Small intestine (tissue), 7 donors: ENCODE data around the gene LRRC51. TPM values are rescaled to one million over a fixed set of nuclear protein-coding genes. Genes with fewer than 3 reads are reported as not detected.
A peak's percentile ranks its signal among the peaks of the same experiment; 100 is the strongest.
"Not testable (repeated sequence)": the region's sequence is repeated elsewhere in the genome, so short reads cannot be mapped to it uniquely, and the experiment has no call there.

ENCODE experiments used
- DNase-seq, 2 donors: peaks; one replicate each; pipeline versions ENCODE4 v3.0.0 to v3.0.0-alpha.2; 2013
- FAIRE-seq: peaks from 2 replicates; lab custom pipeline; 2012; peaks lifted over from hg19 to GRCh38; lab: Jason Lieb, UNC
- H3K27ac ChIP-seq, 3 donors: one replicate each; pipeline ENCODE4 v1.5.1; 2013; ENCODE audit warnings: low read length in 2 of 3, mild to moderate bottlenecking in 2 of 3, control low read depth in 1 of 3, inconsistent platforms in 1 of 3, low read depth in 1 of 3, moderate library complexity in 1 of 3
- H3K27me3 ChIP-seq, 3 donors: one replicate each; pipeline ENCODE4 v1.6.1; 2013; ENCODE audit warnings: low read length in 3 of 3, inconsistent platforms in 1 of 3; ENCODE audit not compliant: control insufficient read depth in 3 of 3, insufficient read depth in 3 of 3
- H3K36me3 ChIP-seq, 3 donors: one replicate each; pipeline ENCODE4 v1.6.1; 2013; ENCODE audit warnings: low read length in 3 of 3, inconsistent platforms in 1 of 3, low read depth in 1 of 3, mild to moderate bottlenecking in 1 of 3, moderate library complexity in 1 of 3; ENCODE audit not compliant: control insufficient read depth in 3 of 3, insufficient read depth in 2 of 3
- H3K4me1 ChIP-seq, 3 donors: one replicate each; pipeline ENCODE4 v1.6.1; 2013; ENCODE audit warnings: low read length in 2 of 3, inconsistent platforms in 1 of 3, low read depth in 1 of 3, mild to moderate bottlenecking in 1 of 3, moderate library complexity in 1 of 3; ENCODE audit not compliant: control insufficient read depth in 3 of 3, insufficient read depth in 2 of 3
- H3K4me3 ChIP-seq, 3 donors: one replicate each; pipeline ENCODE4 v1.5.1; 2013; ENCODE audit warnings: low read length in 3 of 3, control low read depth in 1 of 3, inconsistent platforms in 1 of 3, low read depth in 1 of 3, mild to moderate bottlenecking in 1 of 3, moderate library complexity in 1 of 3
- H3K9me3 ChIP-seq, 2 donors: one replicate each; pipeline ENCODE4 v1.6.1; 2013; ENCODE audit warnings: low read depth in 1 of 2, low read length in 1 of 2; ENCODE audit not compliant: control insufficient read depth in 2 of 2, insufficient read depth in 1 of 2
- WGBS, 3 donors: extraction: QIAGEN DNeasy Blood & Tissue Kit; methylation state at CpG; one replicate each; pipeline ENCODE4 v1.1.7; 2013; 5-methylcytosine and 5-hydroxymethylcytosine counted together
- polyA plus RNA-seq, 4 donors: library from polyadenylated mRNA; stranded (reverse) in 3 of 4; unstranded in 1 of 4; fragments of 200-250 nt in 3 of 4; fragments of 120-200 nt in 1 of 4; gene quantifications; one replicate each; pipeline versions ENCODE4 v1.2.1 to v1.2.3, GENCODE V29; 2013
- donor health status: healthy with polysubstance abuse.
- donor health status: control.
- donor health status: control.
- donor health status: Bipolar disorder and iron deficiency.
- donor health status: healthy.

The LRRC51 gene
- polyA plus RNA-seq, 4 donors, result 3.8 to 10.7 (median 5.6) TPM

DNA sequence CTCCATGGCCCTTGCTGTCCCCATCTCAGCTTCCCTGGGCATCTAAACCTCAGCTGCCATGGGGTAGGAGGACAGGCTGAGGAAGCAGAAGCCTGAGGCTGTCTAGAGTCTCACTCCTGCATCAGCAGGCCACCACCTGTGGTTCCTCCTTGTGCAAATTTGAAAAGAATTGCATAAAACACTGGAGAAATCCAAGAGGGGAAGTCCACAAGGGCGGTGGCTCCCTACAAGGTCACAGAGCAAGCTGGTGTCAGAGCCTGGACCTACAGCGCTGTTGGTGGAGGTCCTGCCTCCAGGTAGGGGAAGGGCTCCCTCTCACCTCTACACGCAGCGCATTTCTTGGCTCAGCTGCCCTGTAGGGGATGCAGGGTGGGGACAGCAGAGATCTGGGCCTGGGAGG is 54.8 kb downstream of the LRRC51 start, which contains the start of gene FOLR3:
Gene FOLR3 (plus strand): TSS at position 253 of the 400 bp plus-strand sequence. CDS start 228 bp downstream, outside the sequence.
- not testable (repeated sequence) for H3K36me3 ChIP-seq, H3K9me3 ChIP-seq, H3K27me3 ChIP-seq, H3K4me1 ChIP-seq, FAIRE-seq, H3K4me3 ChIP-seq, H3K27ac ChIP-seq, DNase-seq
- 86 to 89% (median 87%) methylated on average over 4 of the region's 4 CpGs for WGBS, 3 donors

DNA sequence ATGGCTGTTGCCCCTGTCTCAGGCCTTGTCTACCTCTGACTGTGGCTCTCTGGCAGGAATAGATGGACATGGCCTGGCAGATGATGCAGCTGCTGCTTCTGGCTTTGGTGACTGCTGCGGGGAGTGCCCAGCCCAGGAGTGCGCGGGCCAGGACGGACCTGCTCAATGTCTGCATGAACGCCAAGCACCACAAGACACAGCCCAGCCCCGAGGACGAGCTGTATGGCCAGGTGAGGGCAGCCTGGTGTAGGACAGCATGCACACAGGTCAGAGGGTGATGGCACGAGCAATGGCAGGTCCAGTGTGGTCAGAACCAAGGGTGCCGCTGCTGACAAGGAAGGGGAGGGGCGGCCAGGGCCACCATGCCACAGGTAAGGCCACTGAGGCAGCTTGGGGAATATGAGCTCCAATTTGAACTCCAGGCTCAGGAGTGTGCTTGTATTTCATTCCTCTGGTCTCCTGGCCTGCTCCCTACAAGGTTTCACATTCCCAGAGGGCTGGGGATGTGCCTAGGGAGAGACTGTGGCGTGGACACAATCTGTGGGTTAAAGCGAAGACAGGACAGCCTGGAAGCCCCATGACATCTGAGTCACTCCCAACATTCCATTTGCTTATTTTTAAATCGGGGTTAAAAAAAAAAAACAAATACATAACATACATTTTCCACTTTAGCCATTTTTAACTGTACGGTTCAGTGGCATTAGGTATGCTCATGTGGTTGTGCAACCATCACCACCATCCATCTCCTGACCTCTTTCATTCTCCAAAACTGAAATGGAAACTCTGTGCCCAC is 55.4 kb downstream of the LRRC51 start:
- H3K9me3 ChIP-seq, result no peaks in the 10 kb centered on the region
- FAIRE-seq (no peak), DNase-seq (no peak)
- no peaks in the 10 kb centered on the region for H3K4me1 ChIP-seq
- 89 to 94% (median 92%) methylated on average over 14 of the region's 14 CpGs for WGBS, 3 donors
- H3K4me3 ChIP-seq, result no peak overlapping the region
- no peak overlapping the region for H3K27ac ChIP-seq
- no peaks in the 10 kb centered on the region for H3K36me3 ChIP-seq
- H3K27me3 ChIP-seq, result no peaks in the 10 kb centered on the region

DNA sequence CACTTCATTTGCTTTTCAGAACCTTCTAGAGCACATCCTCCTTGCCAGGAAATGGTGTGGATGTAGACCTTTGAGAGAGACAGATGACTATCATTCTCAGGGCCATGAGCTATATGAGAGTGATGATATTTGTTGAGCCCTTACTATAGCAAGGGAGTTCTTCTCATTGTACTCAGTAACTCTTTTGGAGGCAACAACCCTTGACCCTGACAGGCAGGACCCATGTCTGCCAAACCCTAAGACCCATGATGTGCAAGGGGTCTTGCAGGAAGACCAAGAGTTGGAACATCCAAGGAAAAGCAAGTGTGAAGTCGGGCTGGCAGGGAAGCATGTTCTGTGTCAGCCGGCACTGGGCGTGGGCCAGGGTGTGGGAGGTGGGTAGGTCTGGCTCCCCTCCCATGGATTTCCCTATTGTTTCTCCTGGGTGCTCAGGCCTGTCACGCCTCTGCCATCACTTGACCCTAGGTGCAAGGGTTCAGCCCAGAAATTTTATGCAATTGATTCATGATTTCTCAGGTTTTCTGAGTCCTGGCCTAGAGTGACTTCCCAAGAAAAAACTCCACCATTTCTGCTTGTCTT is 56.1 kb downstream of the LRRC51 start:
- DNase-seq (peak in 1 of 2 donors; percentile 49), FAIRE-seq (no peak)
- Histone ChIP-seq H3K27ac (no peak overlapping the region), H3K27me3 (no peaks in the 10 kb centered on the region), H3K4me1 (no peaks in the 10 kb centered on the region), H3K36me3 (no peaks in the 10 kb centered on the region), H3K4me3 (no peak overlapping the region), H3K9me3 (no peaks in the 10 kb centered on the region)
- 74 to 89% (median 85%) methylated on average over 4 of the region's 4 CpGs for WGBS, 3 donors

DNA sequence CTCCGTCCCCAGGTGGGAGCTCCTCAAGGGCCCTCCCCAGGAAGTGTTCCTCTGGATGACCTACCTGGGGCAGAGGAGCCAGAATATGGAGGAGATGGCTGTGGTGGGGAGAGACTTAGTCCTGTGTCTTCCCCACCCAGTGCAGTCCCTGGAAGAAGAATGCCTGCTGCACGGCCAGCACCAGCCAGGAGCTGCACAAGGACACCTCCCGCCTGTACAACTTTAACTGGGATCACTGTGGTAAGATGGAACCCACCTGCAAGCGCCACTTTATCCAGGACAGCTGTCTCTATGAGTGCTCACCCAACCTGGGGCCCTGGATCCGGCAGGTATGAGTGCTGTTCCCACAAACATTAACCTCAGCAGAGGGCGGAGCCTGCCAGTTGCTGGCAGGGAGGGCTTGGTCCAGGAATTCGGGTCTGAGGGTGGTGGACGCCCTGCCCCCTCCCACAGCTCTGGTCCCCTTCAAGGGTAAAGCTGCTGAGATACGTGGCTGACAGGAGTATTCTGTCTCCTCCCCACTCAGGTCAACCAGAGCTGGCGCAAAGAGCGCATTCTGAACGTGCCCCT is 58.3 kb downstream of the LRRC51 start:
- whole genome bisulfite sequencing, 3 donors, result 67 to 78% (median 68%) methylated on average over 12 of the region's 12 CpGs
- FAIRE-seq, result no peak
- DNase-seq, result peak in 1 of 2 donors; percentile 19

DNA sequence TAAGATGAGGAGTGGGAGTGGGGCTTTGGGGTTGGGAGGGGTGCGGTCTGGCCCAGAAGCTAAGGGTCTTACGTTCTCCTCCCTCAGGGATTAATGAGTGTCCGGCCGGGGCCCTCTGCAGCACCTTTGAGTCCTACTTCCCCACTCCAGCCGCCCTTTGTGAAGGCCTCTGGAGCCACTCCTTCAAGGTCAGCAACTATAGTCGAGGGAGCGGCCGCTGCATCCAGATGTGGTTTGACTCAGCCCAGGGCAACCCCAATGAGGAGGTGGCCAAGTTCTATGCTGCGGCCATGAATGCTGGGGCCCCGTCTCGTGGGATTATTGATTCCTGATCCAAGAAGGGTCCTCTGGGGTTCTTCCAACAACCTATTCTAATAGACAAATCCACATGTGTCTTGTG is 58.9 kb downstream of the LRRC51 start:
- WGBS, 3 donors, result 84 to 93% (median 92%) methylated on average over 10 to 11 of the region's 11 CpGs
- H3K27ac ChIP-seq, result no peak overlapping the region
- no peaks in the 10 kb centered on the region for H3K4me1 ChIP-seq
- no peaks in the 10 kb centered on the region for H3K9me3 ChIP-seq
- no peaks in the 10 kb centered on the region for H3K36me3 ChIP-seq
- no peak overlapping the region for H3K4me3 ChIP-seq
- no peak for FAIRE-seq
- DNase-seq, result no peak
- H3K27me3 ChIP-seq, result no peaks in the 10 kb centered on the region

More for the DNA sequence above, 58.3 kb downstream of the LRRC51 start:
- H3K27ac ChIP-seq, result no peak overlapping the region
- no peaks in the 10 kb centered on the region for H3K27me3 ChIP-seq
- H3K4me3 ChIP-seq, result no peak overlapping the region
- no peaks in the 10 kb centered on the region for H3K4me1 ChIP-seq
- no peaks in the 10 kb centered on the region for H3K9me3 ChIP-seq
- H3K36me3 ChIP-seq, result no peaks in the 10 kb centered on the region

DNA sequence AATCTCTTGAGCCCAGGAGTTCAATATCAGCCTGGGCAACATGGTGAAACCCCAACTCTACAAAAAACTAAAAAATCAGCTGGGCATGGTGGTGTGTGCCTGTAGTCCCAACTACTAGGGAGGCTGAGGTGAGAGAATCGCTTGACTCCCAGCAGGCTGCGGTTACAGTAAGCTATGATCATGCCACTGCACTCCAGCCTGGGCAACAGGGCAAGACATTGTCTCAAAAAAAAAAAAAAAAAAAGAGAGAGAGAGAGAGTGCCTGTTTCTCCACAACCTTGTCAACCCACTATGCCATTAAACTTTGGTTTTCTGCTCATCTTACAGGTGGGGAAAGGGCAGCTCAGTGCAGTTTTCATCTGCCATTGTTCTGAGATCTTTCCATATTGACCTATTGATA is 60.0 kb downstream of the LRRC51 start:
- no peaks in the 10 kb centered on the region for H3K36me3 ChIP-seq
- DNase-seq (no peak), FAIRE-seq (no peak)
- H3K9me3 ChIP-seq, result no peaks in the 10 kb centered on the region
- no peaks in the 10 kb centered on the region for H3K27me3 ChIP-seq
- WGBS, 3 donors, result 88 to 100% (median 96%) methylated on average over 2 of the region's 2 CpGs
- H3K4me1 ChIP-seq, result no peaks in the 10 kb centered on the region
- H3K27ac ChIP-seq, result no peak overlapping the region
- no peak overlapping the region for H3K4me3 ChIP-seq

DNA sequence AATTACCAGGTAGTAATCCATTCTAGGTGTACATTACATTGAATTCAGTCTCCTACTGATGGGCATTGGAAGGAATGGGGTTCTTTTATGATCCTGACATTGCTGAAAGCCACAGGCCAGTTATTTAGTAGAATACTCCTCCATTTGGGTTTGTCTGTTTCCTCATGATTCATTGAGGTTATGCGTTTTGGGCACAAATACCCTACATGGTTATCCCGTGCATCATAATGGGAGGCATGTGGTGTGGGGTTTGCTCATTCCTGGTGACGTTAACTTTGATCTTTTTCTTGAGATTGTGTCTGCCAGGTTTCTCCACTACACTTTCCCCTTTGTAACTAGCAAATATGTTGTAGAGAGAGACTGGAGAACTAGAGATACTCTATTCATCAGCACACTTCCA is 60.4 kb downstream of the LRRC51 start:
- 73 to 75% (median 73%) methylated on average over 3 of the region's 3 CpGs for WGBS, 3 donors
- no peaks in the 10 kb centered on the region for H3K4me1 ChIP-seq
- no peaks in the 10 kb centered on the region for H3K9me3 ChIP-seq
- no peaks in the 10 kb centered on the region for H3K36me3 ChIP-seq
- no peak overlapping the region for H3K4me3 ChIP-seq
- no peak overlapping the region for H3K27ac ChIP-seq
- no peaks in the 10 kb centered on the region for H3K27me3 ChIP-seq
- DNase-seq (no peak), FAIRE-seq (no peak)

DNA sequence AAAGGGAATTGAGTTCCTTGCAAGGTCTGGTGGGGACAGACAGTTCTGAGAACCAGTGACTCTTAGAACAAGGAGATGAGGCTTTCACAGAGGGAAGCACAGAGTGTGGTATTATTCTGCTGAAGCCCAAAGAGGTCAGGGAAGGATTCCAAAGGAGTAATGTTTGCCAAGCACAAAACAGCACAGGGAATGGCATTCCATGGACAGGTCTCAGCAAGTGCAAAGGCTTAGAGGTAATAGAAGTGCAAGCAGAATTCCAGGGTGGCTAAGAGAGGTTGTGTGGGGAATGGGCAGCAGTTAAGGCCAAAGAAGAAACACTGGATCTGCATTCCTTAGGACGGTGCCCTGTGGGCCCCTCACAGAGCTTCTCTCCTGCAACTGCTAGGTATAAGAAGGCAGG is 61.4 kb downstream of the LRRC51 start:
- not testable (repeated sequence) for H3K27ac ChIP-seq, DNase-seq, H3K36me3 ChIP-seq, H3K9me3 ChIP-seq, H3K4me1 ChIP-seq, H3K27me3 ChIP-seq, FAIRE-seq, H3K4me3 ChIP-seq
- whole genome bisulfite sequencing, 3 donors, result 42 to 83% methylated on average over 1 of the region's 1 CpG; no CpG with 5 or more reads in 1 of the 3 donors
